IMR-90 (cell line): ENCODE measurements around the gene MTCL1. TPM values are rescaled to one million over a fixed set of nuclear protein-coding genes. Genes with fewer than 3 reads are reported as not detected.

ENCODE experiments used
- ATAC-seq: fragments of 200-7000 bp; cut with Tn5 transposase; 2 replicates; pipeline ENCODE4 v1.9.1; 2020; ENCODE audit warnings: low read depth, mild to moderate bottlenecking, moderate library complexity
- BruUV-seq: library from RNA; stranded (reverse); fragments of 400-500 nt; replicated peaks from 2 replicates; lab custom pipeline; 2021; lab: Mats Ljungman, UMichigan
- CTCF ChIA-PET: fragments of 300-600 bp; formaldehyde crosslinking; extraction: SDS; loops from one replicate; lab custom pipeline; 2021; ENCODE audit warnings: antibody characterized with exemption; lab: Yijun Ruan, JAX
- POLR2A ChIA-PET: fragments of 300-600 bp; sonication (Branson Sonifier 250); formaldehyde crosslinking; loops from one replicate; lab custom pipeline; 2022; ENCODE audit warnings: antibody characterized with exemption; ENCODE audit not compliant: unreplicated experiment; lab: Charles Lee
- DNase-seq: peaks from one replicate; pipeline ENCODE4 v3.0.0; 2013
- H2AFZ ChIP-seq: replicated peaks from 2 replicates; pipeline ENCODE3; 2013; ENCODE audit warnings: low read length, mild to moderate bottlenecking; ENCODE audit not compliant: poor library complexity
- H2AK5ac ChIP-seq: 2 replicates; pipeline ENCODE4 v1.6.1; 2013; ENCODE audit warnings: low read depth, low read length, inconsistent platforms
- H2AK9ac ChIP-seq: replicated peaks from 2 replicates; pipeline ENCODE3; 2013; ENCODE audit warnings: mild to moderate bottlenecking, low read depth, low read length, moderate library complexity; ENCODE audit not compliant: poor library complexity
- H2BK120ac ChIP-seq: 2 replicates; pipeline ENCODE4 v1.6.1; 2013; ENCODE audit warnings: low read depth, low read length, inconsistent platforms
- H2BK15ac ChIP-seq: 3 replicates; pipeline ENCODE4 v1.6.1; 2013; ENCODE audit warnings: low read depth, low read length, inconsistent platforms
- H2BK20ac ChIP-seq: 2 replicates; pipeline ENCODE4 v1.6.1; 2013; ENCODE audit warnings: low read depth, mild to moderate bottlenecking, inconsistent platforms, low read length, moderate library complexity
- H2BK5ac ChIP-seq: 2 replicates; pipeline ENCODE4 v1.6.1; 2013; ENCODE audit warnings: mild to moderate bottlenecking, low read depth, low read length, inconsistent platforms; ENCODE audit not compliant: poor library complexity, severe bottlenecking
- H3K14ac ChIP-seq: replicated peaks from 2 replicates; pipeline ENCODE4 v1.6.1; 2013; ENCODE audit warnings: low read depth, low read length, inconsistent platforms
- H3K18ac ChIP-seq: 2 replicates; pipeline ENCODE4 v1.6.1; 2013; ENCODE audit warnings: low read depth, low read length, control low read depth
- H3K23ac ChIP-seq: 2 replicates; pipeline ENCODE4 v1.6.1; 2013; ENCODE audit warnings: low read depth, low read length, inconsistent platforms
- H3K27ac ChIP-seq: 2 replicates; pipeline ENCODE4 v1.5.1; 2013; ENCODE audit warnings: mild to moderate bottlenecking, control low read depth, low read length; ENCODE audit not compliant: insufficient read depth
- H3K27me3 ChIP-seq: 2 replicates; pipeline ENCODE4 v1.6.1; 2013; ENCODE audit warnings: low read length; ENCODE audit not compliant: control insufficient read depth, insufficient read depth
- H3K36me3 ChIP-seq: 2 replicates; pipeline ENCODE4 v1.6.1; 2013; ENCODE audit warnings: low read length, mixed read lengths; ENCODE audit not compliant: control insufficient read depth, insufficient read depth
- H3K4ac ChIP-seq: 2 replicates; pipeline ENCODE4 v1.6.1; 2013; ENCODE audit warnings: low read depth, low read length, inconsistent platforms
- H3K4me1 ChIP-seq: 2 replicates; pipeline ENCODE4 v1.6.1; 2013; ENCODE audit warnings: low read length, mixed read lengths; ENCODE audit not compliant: control insufficient read depth, insufficient read depth
- H3K4me2 ChIP-seq: 2 replicates; pipeline ENCODE4 v1.6.1; 2013; ENCODE audit warnings: low read depth, mild to moderate bottlenecking, control low read depth, low read length, moderate library complexity
- H3K4me3 ChIP-seq: 2 replicates; pipeline ENCODE4 v1.5.1; 2013; ENCODE audit warnings: low read depth, mild to moderate bottlenecking, control low read depth, low read length, moderate library complexity; ENCODE audit not compliant: insufficient read depth
- H3K56ac ChIP-seq: 2 replicates; pipeline ENCODE4 v1.6.1; 2013; ENCODE audit warnings: low read length, inconsistent platforms; ENCODE audit not compliant: insufficient read depth; ENCODE audit errors: extremely low read depth
- H3K79me1 ChIP-seq, 2 experiments: 2 replicates each; pipeline ENCODE4 v1.6.1; 2013; ENCODE audit warnings: low read length in 2 of 2, inconsistent platforms in 1 of 2, low read depth in 1 of 2
- H3K9ac ChIP-seq: 2 replicates; pipeline ENCODE4 v1.6.1; 2013; ENCODE audit warnings: low read depth, low read length, control low read depth
- H3K9me1 ChIP-seq: 2 replicates; pipeline ENCODE4 v1.6.1; 2013; ENCODE audit warnings: low read length, inconsistent platforms; ENCODE audit not compliant: insufficient read depth
- H3K9me3 ChIP-seq: 2 replicates; pipeline ENCODE4 v1.6.1; 2013; ENCODE audit warnings: low read length; ENCODE audit not compliant: control insufficient read depth, insufficient read depth
- H4K20me1 ChIP-seq: 2 replicates; pipeline ENCODE4 v1.6.1; 2013; ENCODE audit warnings: low read length, inconsistent platforms; ENCODE audit not compliant: insufficient read depth
- H4K5ac ChIP-seq: 2 replicates; pipeline ENCODE4 v1.6.1; 2013; ENCODE audit warnings: mild to moderate bottlenecking, low read depth, low read length, control low read depth
- H4K8ac ChIP-seq, 2 experiments: 2 replicates each; pipeline ENCODE4 v1.6.1; 2013; ENCODE audit warnings: low read depth in 2 of 2, low read length in 2 of 2, control low read depth in 1 of 2, inconsistent platforms in 1 of 2
- H4K91ac ChIP-seq: 2 replicates; pipeline ENCODE4 v1.6.1; 2013; ENCODE audit warnings: low read depth, low read length, inconsistent platforms; ENCODE audit not compliant: insufficient read depth
- BHLHE40 ChIP-seq: fragments of 150-350 bp; IDR thresholded peaks from 2 replicates; pipeline ENCODE4 v1.6.1; 2016; ENCODE audit warnings: mild to moderate bottlenecking, low read depth, low read length
- CEBPB ChIP-seq: IDR thresholded peaks from 2 replicates; pipeline ENCODE4 v1.6.1; 2012; ENCODE audit warnings: low read depth, low read length, improper control_type of control experiment
- CHD1 ChIP-seq: IDR thresholded peaks from 2 replicates; pipeline ENCODE4 v1.6.1; 2012; ENCODE audit warnings: low read depth, low read length, improper control_type of control experiment
- CTCF ChIP-seq: conservative IDR thresholded peaks from 2 replicates; pipeline ENCODE4 v1.5.1; 2012; ENCODE audit warnings: mild to moderate bottlenecking, low read depth, low read length, improper control_type of control experiment
- ELK1 ChIP-seq: fragments of 150-350 bp; IDR thresholded peaks from 2 replicates; pipeline ENCODE4 v1.6.1; 2016; ENCODE audit warnings: low read depth, mild to moderate bottlenecking, low read length, moderate library complexity, borderline replicate concordance
- FOS ChIP-seq: fragments of 150-350 bp; IDR thresholded peaks from 2 replicates; pipeline ENCODE4 v1.6.1; 2016; ENCODE audit warnings: low read depth, low read length
- MAFK ChIP-seq: IDR thresholded peaks from 2 replicates; pipeline ENCODE4 v1.6.1; 2012; ENCODE audit warnings: low read depth, low read length, improper control_type of control experiment
- MAZ ChIP-seq: IDR thresholded peaks from 2 replicates; pipeline ENCODE4 v1.6.1; 2012; ENCODE audit warnings: low read depth, mild to moderate bottlenecking, low read length, improper control_type of control experiment, moderate library complexity, borderline replicate concordance
- MXI1 ChIP-seq: IDR thresholded peaks from 2 replicates; pipeline ENCODE4 v1.6.1; 2012; ENCODE audit warnings: low read depth, mild to moderate bottlenecking, low read length, moderate library complexity, borderline replicate concordance
- NFE2L2 ChIP-seq: fragments of 150-350 bp; IDR thresholded peaks from 2 replicates; pipeline ENCODE4 v1.6.1; 2016; ENCODE audit warnings: low read depth, mild to moderate bottlenecking, low read length
- POLR2A ChIP-seq: IDR thresholded peaks from 2 replicates; pipeline ENCODE4 v1.6.1; 2012; ENCODE audit warnings: mild to moderate bottlenecking, low read depth, low read length
- RAD21 ChIP-seq: IDR thresholded peaks from 2 replicates; pipeline ENCODE4 v1.6.1; 2012; ENCODE audit warnings: low read length, improper control_type of control experiment
- RCOR1 ChIP-seq: IDR thresholded peaks from 2 replicates; pipeline ENCODE4 v1.6.1; 2012; ENCODE audit warnings: mild to moderate bottlenecking, low read length, improper control_type of control experiment; ENCODE audit not compliant: insufficient replicate concordance
- RFX5 ChIP-seq: IDR thresholded peaks from 2 replicates; pipeline ENCODE4 v1.8.0; 2012; ENCODE audit warnings: low read depth, mild to moderate bottlenecking, low read length, moderate library complexity
- SMC3 ChIP-seq: fragments of 150-350 bp; IDR thresholded peaks from 2 replicates; pipeline ENCODE4 v1.6.1; 2016; ENCODE audit warnings: low read depth, mild to moderate bottlenecking, antibody characterized with exemption, low read length, moderate library complexity
- USF2 ChIP-seq: fragments of 150-350 bp; IDR thresholded peaks from 2 replicates; pipeline ENCODE4 v1.6.1; 2017; ENCODE audit warnings: mild to moderate bottlenecking, antibody characterized with exemption, low read length, low read depth
- WGBS, 2 experiments: methylation state at CpG; one replicate each; pipeline versions ENCODE4 v1.1.5 to v1.1.7; 2013; ENCODE audit warnings: missing lambda C conversion rate in 2 of 2; ENCODE audit not compliant: insufficient read length in 1 of 2; ENCODE audit errors: extremely low coverage in 2 of 2; 5-methylcytosine and 5-hydroxymethylcytosine counted together
- dilution Hi-C: fragments of 300-500 bp; cut with HindIII; formaldehyde crosslinking; loops from one replicate; pipeline ENCODE4 v1.14.3; 2018; ENCODE audit warnings: low sequenced_read_pairs; ENCODE audit not compliant: unreplicated experiment
- in situ Hi-C: fragments of 300-500 bp; cut with MboI; formaldehyde crosslinking; loops from 3 replicates; pipeline ENCODE4 v1.14.3; 2019; ENCODE audit warnings: low sequenced_read_pairs, inconsistent platforms, mixed read lengths
- intact Hi-C: fragments of 100-400 bp; cut with micrococcal nuclease; formaldehyde crosslinking; loops from 2 replicates; pipeline ENCODE4 v1.10.0; 2022
- polyA plus RNA-seq, 3 experiments: library from polyadenylated mRNA; depleted of rRNA; stranded (reverse); fragments of >200 nt; gene quantifications; 2 replicates each; pipeline ENCODE4 v1.2.3, GENCODE V29; 2012; ENCODE audit warnings: low replicate concordance in 1 of 3
- total RNA-seq: library from RNA; depleted of rRNA; stranded (reverse); fragments of >200 nt; gene quantifications from 2 replicates; pipeline ENCODE4 v1.2.3, GENCODE V29; 2012

The MTCL1 gene
- total and polyA plus RNA-seq, 2 of the 4 experiments (the other 2 are of a cell fraction) = 29.0 to 45.3 TPM

GRCh38 chr18:8816220-8816619 is 110.9 kb downstream of the MTCL1 start:
- H4K91ac ChIP-seq = 0 out of 2 replicates have a peak overlapping the region, but pooled peaks have one; percentile 7
- no peak overlapping the region for H3K56ac ChIP-seq
- peaks cover 32 to 62% of the 10 kb centered on the region in 2 experiments for H3K79me1 ChIP-seq
- in situ Hi-C loops (no loop called here), dilution Hi-C loops (no loop called here), intact Hi-C loops (no loop called here)
- peak overlapping the region; percentile 14; the same call in 1 of the 2 replicates for H3K18ac ChIP-seq
- H3K9me1 ChIP-seq = peaks cover 26% of the 10 kb centered on the region
- peak overlapping the region; percentile 42; the same call in 1 of the 2 replicates for H4K5ac ChIP-seq
- 0 out of 2 replicates have a peak overlapping the region, but pooled peaks have one; percentile 3 for H2BK120ac ChIP-seq
- peak overlapping the region; percentile 24; the same call in 1 of the 2 replicates for H3K27ac ChIP-seq
- TF ChIP-seq NFE2L2 (no peak), ELK1 (no peak), BHLHE40 (no peak), CHD1 (no peak), RFX5 (no peak), RAD21 (no peak), CTCF (no peak), MAFK (no peak), USF2 (no peak), SMC3 (no peak), RCOR1 (no peak), CEBPB (no peak), FOS (no peak), POLR2A (no peak), MXI1 (no peak), MAZ (no peak)
- no peak overlapping the region for H2AFZ ChIP-seq
- no CpG with 5 or more reads among the region's 3 CpGs for WGBS, 2 experiments
- DNase-seq (no peak), ATAC-seq (no peak)
- no peak overlapping the region for H2BK15ac ChIP-seq
- peak overlapping the region; percentile 70 for H2BK5ac ChIP-seq
- peak overlapping the region; percentile 17; the same call in 1 of the 2 replicates for H2AK5ac ChIP-seq
- H2BK20ac ChIP-seq = peak overlapping the region; percentile 4; the same call in 1 of the 2 replicates
- POLR2A ChIA-PET = no interaction called here
- H3K27me3 ChIP-seq = no peaks in the 10 kb centered on the region
- no peaks in the 10 kb centered on the region for H4K20me1 ChIP-seq
- H3K23ac ChIP-seq = no peak overlapping the region; the same call in 1 of the 2 replicates
- peak overlapping the region; percentile 40; the same call in 1 of the 2 replicates for H3K4ac ChIP-seq
- H3K9ac ChIP-seq = no peak overlapping the region
- H2AK9ac ChIP-seq = no peak overlapping the region
- H3K4me3 ChIP-seq = no peak overlapping the region
- no peaks in the 10 kb centered on the region for H3K9me3 ChIP-seq
- no TSS peak for BruUV-seq
- CTCF ChIA-PET = no interaction called here
- H3K4me1 ChIP-seq = peaks cover 23% of the 10 kb centered on the region
- H4K8ac ChIP-seq = peak overlapping the region in 1 of 2 experiments; percentile 45; a peak in 2 of 4 replicates
- no peak overlapping the region for H3K4me2 ChIP-seq
- peaks cover 45% of the 10 kb centered on the region for H3K36me3 ChIP-seq
- no peak overlapping the region for H3K14ac ChIP-seq
